GM12865 (cell line): ENCODE results near the gene EPHA3.

ENCODE experiments used
- DNase-seq: peaks from one replicate; pipeline ENCODE4 v3.0.0; 2010; ENCODE audit warnings: low read depth
- H3K4me3 ChIP-seq: 2 replicates; pipeline ENCODE4 v1.5.1; 2011; ENCODE audit warnings: mild to moderate bottlenecking, low read depth, low read length, control low read depth
- CTCF ChIP-seq: IDR thresholded peaks from 2 replicates; pipeline ENCODE4 v1.5.1; 2011; ENCODE audit warnings: low read length, control low read depth, low read depth, inconsistent platforms; ENCODE audit not compliant: insufficient read depth; ENCODE audit errors: missing control alignments

EPHA3 gene

DNA sequence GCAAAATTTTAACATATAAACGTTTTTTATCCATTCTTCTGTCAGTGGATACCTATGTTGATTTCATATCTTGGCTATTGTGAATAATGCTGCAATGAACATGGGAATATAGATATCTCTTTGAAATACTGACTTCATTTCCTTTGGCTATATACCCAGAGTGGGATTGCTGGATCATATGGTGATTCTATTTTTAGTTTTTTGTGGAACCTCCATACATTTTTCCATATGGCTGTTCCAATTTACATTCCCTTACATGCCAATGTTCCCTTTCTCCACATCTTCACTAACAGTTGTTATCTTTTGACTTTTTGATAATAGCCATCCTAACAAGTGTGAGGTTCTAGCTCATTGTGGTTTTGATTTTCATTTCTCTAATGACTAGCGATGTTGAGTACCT lies 344.6 kb downstream of the EPHA3 start:
- TF ChIP-seq CTCF = no peak
- no peak for DNase-seq
- no peak overlapping the region for H3K4me3 ChIP-seq

GRCh38 chr3:89455240-89455639 lies 347.8 kb downstream of the EPHA3 start:
- TF ChIP-seq CTCF = no peak

DNA sequence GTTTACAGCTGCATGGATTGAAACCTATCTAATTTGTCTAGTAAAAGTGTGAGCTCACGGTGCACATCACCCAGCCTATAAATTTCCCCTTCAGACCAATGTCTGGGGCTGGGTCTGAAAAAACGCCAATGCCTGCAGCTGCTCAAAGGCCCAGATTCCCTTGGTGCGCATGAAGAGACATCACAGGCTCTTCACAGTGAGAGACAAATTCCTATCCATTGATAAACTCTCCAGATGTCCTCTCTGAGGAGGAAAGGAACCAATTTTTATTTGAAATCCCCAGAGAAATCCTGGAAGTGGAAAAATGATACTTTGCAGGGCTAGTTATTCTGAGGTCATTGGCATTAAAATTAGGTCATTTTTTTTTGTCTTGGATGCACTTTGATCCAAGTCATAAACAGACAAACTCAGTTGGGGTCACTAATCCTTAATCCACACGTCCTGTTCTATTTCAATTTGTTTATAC lies 360.5 kb downstream of the EPHA3 start:
- no peak for TF ChIP-seq CTCF
- H3K4me3 ChIP-seq = no peak overlapping the region
- DNase-seq = no peak

More at GRCh38 chr3:89455240-89455639, 347.8 kb downstream of the EPHA3 start:
- H3K4me3 ChIP-seq = no peak overlapping the region
- no peak for DNase-seq

GRCh38 chr3:89472101-89472500 lies 364.7 kb downstream of the EPHA3 start:
- DNase-seq = no peak
- no peak for TF ChIP-seq CTCF
- H3K4me3 ChIP-seq = no peak overlapping the region

- TF ChIP-seq CTCF = no peak
- no peak for DNase-seq
- H3K4me3 ChIP-seq = no peak overlapping the region
Measured at GRCh38 chr3:89474333-89475130, 367.1 kb downstream of the EPHA3 start.

- TF ChIP-seq CTCF = no peak
- no peak overlapping the region for H3K4me3 ChIP-seq
- DNase-seq = no peak
Measured at GRCh38 chr3:89488800-89489580, 381.6 kb downstream of the EPHA3 start.
